Neural cell (in vitro differentiated cells): Measurements from ENCODE around the gene DMC1.

Source experiments
- CTCF ChIP-seq: fragments of 450-650 bp; IDR thresholded peaks from 2 replicates; pipeline ENCODE4 v1.5.1; 2014; ENCODE audit warnings: antibody characterized with exemption, mild to moderate bottlenecking, moderate library complexity; ENCODE audit not compliant: poor library complexity, severe bottlenecking
- TF ChIP-seq, protein P1 (sequence below): IDR thresholded peaks from 2 replicates; pipeline ENCODE4 v1.6.1; 2012; ENCODE audit warnings: borderline replicate concordance

DNA sequence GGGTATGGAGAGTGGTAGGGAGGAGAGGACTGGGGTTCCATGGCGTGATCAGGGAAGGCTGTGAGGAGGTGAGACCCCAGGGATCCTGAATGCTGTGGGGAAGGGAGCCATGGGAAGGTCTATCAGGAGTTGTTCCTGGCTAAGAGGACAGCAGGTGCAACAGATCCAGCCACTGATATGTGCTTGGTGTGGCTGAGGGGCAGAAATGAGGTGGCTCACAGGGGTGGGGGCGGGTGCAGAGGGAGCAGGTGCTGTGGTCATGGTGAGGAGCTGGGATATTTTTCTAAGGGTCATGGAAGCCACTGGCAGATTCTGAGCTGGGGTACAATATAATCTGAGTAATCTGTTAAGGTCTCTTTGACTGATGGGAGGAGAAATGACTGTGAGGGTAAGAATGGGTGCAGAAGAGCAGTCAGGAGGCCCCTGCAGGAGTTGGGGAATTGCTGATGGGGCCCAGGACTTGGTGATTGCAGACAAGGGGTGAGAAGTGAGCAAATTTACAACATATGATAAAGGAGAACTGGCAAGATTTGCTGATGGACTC lies 31.3 kb upstream of the DMC1 start:
- TF ChIP-seq CTCF: no peak
- TF ChIP-seq, protein P1, sequence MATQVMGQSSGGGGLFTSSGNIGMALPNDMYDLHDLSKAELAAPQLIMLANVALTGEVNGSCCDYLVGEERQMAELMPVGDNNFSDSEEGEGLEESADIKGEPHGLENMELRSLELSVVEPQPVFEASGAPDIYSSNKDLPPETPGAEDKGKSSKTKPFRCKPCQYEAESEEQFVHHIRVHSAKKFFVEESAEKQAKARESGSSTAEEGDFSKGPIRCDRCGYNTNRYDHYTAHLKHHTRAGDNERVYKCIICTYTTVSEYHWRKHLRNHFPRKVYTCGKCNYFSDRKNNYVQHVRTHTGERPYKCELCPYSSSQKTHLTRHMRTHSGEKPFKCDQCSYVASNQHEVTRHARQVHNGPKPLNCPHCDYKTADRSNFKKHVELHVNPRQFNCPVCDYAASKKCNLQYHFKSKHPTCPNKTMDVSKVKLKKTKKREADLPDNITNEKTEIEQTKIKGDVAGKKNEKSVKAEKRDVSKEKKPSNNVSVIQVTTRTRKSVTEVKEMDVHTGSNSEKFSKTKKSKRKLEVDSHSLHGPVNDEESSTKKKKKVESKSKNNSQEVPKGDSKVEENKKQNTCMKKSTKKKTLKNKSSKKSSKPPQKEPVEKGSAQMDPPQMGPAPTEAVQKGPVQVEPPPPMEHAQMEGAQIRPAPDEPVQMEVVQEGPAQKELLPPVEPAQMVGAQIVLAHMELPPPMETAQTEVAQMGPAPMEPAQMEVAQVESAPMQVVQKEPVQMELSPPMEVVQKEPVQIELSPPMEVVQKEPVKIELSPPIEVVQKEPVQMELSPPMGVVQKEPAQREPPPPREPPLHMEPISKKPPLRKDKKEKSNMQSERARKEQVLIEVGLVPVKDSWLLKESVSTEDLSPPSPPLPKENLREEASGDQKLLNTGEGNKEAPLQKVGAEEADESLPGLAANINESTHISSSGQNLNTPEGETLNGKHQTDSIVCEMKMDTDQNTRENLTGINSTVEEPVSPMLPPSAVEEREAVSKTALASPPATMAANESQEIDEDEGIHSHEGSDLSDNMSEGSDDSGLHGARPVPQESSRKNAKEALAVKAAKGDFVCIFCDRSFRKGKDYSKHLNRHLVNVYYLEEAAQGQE: no peak
